Coronary artery (tissue), 2 donors: ENCODE measurements around the gene TSPAN12.

ENCODE experiments used
- DNase-seq: peaks from one replicate; pipeline ENCODE4 v3.0.0-alpha.2; 2017; ENCODE audit warnings: low spot score
- H3K27ac ChIP-seq, 2 donors: fragments of 200-600 bp; sonication (generic); one replicate each; pipeline ENCODE4 v1.5.1; 2016 to 2019
- H3K4me3 ChIP-seq: fragments of 200-600 bp; sonication (generic); 2 replicates; pipeline ENCODE4 v1.5.1; 2016; ENCODE audit warnings: mild to moderate bottlenecking, moderate library complexity
- CTCF ChIP-seq: fragments of 200-600 bp; sonication (generic); IDR thresholded peaks from one replicate; pipeline ENCODE4 v1.5.1; 2019; ENCODE audit warnings: antibody characterized with exemption

The TSPAN12 gene

GRCh38 chr7:120841608-120842007 lies 16.3 kb downstream of the TSPAN12 start:
- no peak for TF ChIP-seq CTCF
- no peak overlapping the region for H3K4me3 ChIP-seq
- no peak for DNase-seq
- H3K27ac ChIP-seq, result no peak overlapping the region

GRCh38 chr7:120838281-120838682 lies 19.7 kb downstream of the TSPAN12 start:
- DNase-seq, result no peak
- Histone ChIP-seq H3K27ac (no peak overlapping the region), H3K4me3 (no peak overlapping the region)
- no peak for TF ChIP-seq CTCF

- Histone ChIP-seq H3K4me3 (no peak overlapping the region), H3K27ac (no peak overlapping the region)
- no peak for TF ChIP-seq CTCF
- no peak for DNase-seq
Observed at GRCh38 chr7:120837599-120837998, 20.3 kb downstream of the TSPAN12 start.

- no peak for TF ChIP-seq CTCF
- no peak overlapping the region for H3K27ac ChIP-seq
- H3K4me3 ChIP-seq, result no peak overlapping the region
- no peak for DNase-seq
Observed at GRCh38 chr7:120836556-120837115, 21.3 kb downstream of the TSPAN12 start.

GRCh38 chr7:120834726-120835125 lies 23.2 kb downstream of the TSPAN12 start:
- H3K4me3 ChIP-seq, result no peak overlapping the region
- no peak for DNase-seq
- no peak overlapping the region for H3K27ac ChIP-seq
- TF ChIP-seq CTCF, result no peak

GRCh38 chr7:120833546-120833945 lies 24.4 kb downstream of the TSPAN12 start:
- no peak for DNase-seq
- TF ChIP-seq CTCF, result no peak
- no peak overlapping the region for H3K27ac ChIP-seq

GRCh38 chr7:120832803-120833202 lies 25.1 kb downstream of the TSPAN12 start:
- Histone ChIP-seq H3K27ac (no peak overlapping the region), H3K4me3 (no peak overlapping the region)
- DNase-seq, result no peak
- no peak for TF ChIP-seq CTCF

More at GRCh38 chr7:120833546-120833945, 24.4 kb downstream of the TSPAN12 start:
- H3K4me3 ChIP-seq, result no peak overlapping the region
